HuH-7 (cell line): Measurements from ENCODE around the gene TBC1D9B.
A peak's percentile ranks its signal among the peaks of the same experiment; 100 is the strongest.
"Not testable (repeated sequence)": the region's sequence is repeated elsewhere in the genome, so short reads cannot be mapped to it uniquely, and the experiment has no call there.

Experiments
- DNase-seq: peaks from one replicate; pipeline ENCODE4 v3.0.0; 2011; ENCODE audit warnings: low spot score

TBC1D9B gene

DNA sequence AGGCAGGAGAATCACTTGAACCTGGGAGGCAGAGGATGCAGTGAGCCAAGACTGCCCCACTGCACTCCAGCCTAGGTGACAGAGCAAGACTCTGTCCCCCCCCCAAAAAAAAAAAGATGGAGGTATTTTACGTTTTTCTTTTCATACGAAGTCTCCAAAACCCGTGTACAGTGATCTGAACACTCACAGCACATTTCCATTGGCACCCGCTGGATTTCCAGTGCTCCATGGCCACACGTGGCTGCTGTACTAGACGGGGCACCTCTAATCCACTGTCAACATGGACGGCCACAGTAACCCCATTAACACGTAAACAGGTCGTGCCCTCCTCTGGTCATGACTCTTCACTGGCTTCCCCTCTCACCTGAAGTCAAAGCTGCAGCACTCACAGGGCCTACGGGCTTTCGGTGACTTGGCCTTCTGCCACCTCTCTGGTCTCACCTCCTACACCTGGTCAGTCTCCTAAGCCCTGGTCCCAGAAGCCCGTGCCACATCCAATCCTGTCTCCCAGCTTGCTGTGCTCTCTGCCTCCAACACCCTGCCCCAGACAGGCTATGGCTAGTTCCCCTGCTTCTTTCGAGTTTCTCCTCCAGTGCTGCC, 22.1 kb downstream of the TBC1D9B start:
- DNase-seq = no peak

DNA sequence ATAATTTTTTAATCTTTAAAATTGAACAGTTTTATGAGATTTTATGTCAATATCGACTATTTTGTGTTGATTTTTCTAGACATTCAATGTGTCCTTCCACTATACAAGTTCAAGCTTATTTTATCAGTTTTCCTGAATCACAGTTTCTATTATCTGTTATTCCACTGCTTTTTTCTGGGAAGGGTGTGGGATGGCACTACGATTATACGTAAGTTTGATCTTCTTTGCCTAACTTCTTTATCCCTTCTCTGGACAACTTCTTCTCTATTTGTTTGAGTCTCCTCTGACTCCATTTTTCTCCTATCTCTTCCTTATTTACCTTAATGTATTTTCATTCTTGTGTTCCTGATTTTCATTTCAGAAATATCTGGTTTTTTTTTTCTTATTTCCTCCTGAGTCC, 24.5 kb downstream of the TBC1D9B start:
- DNase-seq = no peak

DNA sequence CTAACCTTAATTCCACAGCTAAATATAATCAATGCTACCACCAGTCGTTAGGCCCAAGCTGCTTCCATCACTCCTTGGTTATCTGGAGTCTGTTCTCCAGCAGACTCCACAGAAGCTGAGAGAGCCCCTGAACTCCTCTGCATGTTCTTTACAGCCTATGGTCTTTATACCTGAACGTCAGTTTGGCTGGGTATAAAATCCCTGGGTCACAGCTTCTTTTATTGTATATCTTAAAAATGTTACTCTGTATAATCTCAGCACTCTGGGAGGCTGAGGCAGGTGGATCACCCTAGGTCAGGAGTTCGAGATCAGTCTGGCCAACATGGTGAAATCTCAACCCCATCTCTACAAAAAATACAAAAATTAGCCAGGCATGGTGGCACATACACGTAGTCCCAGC, 25.4 kb downstream of the TBC1D9B start:
- DNase-seq = no peak

DNA sequence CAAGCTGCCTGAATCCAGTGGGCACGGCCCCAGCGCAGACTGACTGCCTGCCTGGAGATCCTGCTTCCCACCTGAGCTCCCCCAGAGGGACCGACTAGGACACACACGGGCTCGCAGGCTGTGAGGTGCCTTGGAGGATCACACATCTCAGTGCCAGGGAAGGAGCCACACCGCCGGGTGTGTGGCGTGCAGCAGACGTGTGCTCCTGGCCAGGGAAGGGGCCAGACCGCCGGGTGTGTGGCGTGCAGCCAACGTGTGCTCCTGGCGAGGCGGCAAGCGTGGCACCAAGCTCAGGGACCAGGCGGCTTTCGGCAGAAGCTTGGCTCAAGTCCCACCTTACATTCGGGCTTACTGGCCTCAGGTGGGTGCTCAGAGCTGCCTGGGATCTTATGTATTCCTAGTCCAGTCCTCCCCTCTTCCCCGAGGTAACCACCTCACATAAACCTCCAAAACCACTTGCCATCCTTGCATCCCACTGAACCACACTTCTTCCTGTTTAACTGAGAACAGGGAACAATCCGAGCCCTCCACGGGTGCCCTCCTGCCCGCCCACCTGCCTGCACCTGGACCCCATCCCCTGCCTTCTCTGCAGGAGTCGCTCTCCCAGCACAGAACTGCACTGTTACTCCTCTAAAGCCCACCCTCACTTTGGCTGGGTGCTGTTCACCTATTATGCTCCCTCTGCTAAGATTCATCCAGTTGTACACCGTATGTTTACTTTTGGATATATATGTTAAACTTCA, 26.7 kb downstream of the TBC1D9B start:
- no peak for DNase-seq

DNA sequence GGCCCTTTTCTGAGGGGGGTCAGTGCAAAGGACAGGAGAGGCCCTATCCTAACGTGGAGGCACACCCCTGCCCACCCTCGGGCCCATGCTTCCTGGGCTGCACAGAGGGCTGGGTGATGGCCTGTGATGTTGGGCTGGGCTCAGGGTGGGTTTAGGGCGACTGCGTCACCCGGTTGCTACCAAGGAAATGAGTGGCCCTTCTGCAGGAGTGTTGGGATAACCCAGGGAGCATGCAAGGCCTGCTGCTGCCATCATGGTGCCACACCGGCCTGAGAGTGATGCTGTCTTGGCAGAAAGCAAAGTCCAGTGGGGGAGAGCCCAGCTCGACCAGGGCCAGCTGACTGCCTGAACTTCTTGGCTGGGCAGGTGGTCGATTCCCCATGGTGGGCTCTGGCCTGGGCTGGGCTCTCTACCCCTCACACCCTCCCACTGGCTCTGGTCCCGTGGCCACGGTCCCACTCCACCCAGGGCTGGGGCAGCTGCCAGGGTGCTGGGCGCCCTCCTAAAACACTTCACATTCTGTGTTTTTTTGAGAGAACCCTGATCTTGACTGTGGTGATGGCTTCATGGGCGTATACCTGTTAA, 27.5 kb downstream of the TBC1D9B start:
- DNase-seq = no peak

DNA sequence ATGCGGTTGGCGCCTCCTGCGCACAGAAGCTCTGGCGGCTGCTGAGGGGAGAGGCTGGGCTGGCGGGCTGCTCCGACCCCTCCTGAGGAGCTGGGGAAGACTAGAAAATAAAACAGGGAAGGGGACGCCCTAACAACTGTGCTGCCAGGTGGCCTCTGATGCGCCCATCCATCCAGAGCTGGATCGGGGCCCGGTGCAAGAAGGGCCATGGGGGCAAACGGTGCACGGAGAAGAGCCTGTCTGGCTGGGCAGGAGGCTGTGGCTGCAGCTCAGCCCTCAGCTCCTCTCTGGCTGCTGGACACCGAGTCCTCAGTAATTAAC, 28.0 kb downstream of the TBC1D9B start:
- DNase-seq = no peak

DNA sequence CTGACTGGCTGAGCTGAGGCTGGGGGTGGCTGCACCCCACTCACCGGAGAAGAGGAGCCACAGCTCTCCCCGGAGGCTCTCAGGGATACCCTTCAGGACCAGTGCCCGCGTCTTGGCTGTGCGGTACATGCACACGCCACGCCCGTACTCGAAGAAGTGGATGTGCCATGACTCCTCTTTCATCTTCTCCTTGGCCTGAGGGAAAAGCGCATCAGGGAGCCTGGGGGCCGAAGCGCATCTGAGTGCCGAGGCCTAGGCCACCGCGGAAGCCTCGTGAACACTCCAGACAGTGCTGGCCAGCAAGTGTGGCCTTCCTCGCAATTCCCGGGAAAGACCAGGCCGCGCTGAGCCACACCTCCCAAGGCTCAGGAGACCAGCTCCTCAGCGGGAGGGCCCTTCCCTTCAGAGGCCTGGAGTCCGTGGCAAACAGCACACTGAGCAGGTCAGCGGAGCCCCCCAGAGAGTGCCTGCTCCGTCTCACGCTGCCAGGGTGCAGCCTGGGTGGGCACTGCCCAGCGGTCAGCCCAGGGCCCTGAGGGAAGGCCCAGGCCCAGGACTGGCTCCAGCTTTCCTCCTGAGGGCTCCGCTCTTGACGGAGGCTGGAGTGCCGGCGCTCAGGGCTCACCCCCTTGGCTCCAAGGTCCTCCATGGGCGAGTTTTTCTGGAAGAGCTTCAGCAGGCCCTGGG, 28.6 kb downstream of the TBC1D9B start:
- DNase-seq = no peak

DNA sequence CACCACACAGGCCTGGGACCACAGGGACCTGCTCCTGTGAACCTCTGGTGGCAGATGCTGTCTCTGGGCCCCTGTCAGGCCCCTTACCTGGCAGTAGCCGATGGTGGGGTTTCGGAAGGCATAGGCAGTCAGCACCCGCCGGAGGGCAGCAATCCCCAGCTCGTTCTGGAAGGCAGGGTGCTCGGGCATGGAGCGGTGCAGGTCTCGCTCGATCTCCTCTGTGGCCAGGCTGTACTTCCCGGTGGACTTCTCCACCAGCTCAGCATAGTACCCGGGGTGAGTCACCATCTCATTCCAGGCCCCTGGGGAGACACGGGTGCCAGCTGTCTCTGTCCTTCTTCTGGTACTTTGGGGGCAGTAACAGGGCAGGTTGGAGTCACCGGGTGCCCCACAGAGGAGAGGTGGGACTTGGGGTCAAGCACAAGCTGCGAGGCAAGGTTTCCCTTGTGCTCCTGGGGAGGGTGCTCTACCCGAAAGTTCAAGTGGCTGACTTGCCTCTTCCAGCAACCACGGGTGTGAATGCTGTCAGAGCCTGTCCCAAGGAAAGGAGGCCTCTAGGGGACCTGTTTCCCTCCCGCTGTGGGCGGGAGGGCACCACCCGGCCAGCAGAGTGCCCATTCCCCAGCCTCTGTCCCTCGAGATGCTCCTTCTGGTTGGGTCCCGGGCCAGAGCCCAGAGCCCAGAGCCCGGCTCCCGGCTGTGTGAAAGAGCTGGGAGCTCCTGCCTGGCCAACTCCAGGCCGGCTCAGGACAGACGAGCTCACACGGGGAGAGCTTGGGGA, 29.3 kb downstream of the TBC1D9B start:
- no peak for DNase-seq

DNA sequence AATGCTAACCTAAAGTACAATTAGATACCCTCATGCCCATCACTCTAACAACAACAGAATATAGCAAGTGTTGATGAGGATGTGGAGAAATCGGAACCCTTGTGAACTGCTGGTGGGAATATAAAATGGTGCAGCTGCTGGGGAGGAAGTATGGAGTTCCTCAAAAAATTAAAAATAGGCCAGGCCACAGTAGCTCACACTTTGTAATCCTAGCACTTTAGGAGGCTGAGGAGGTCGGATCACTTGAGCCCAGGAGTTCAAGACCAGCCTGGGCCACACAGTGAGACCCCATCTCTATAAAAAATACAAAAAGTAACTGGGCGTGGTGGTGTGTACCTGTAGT, 31.1 kb downstream of the TBC1D9B start:
- DNase-seq = no peak

DNA sequence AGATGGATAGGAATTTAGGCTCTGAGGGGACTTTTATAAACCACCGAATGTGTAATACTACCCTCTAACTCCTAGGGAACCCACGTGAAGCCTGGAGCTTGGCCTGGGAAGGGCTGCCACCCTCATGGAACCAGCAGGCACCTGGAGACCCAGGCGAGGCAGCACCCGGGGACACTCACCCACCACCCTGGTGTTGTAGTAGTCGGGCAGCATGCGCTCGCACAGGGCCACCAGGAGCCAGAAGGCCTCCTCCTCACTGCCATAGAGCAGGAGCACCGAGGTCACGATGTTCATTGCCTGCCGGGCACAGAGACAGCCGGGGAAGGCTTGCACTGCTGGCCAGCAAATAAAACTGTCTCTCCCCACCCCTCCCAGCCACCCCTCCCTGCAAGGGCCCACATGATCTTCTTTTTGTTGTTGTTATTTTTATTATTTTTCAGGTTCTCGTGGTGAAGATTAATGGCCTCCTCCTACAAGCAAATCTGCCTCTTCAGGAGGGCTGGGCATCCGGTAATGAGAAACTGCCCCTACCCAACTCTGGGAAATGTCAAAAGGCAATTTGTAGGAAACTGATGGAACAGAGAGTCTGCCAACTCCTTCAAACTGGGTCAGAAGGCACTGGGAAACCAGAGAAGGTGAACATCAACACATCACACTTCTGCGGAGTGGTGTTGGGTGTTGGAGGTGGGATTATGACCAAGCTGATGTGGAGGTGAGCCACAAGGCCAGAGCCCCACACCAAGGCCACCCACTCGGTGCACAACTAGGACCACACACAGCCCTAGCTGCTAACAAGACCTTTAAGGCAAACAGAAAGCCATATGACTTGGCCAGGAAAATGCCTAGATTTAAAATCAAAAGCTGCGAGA, 31.7 kb downstream of the TBC1D9B start:
- no peak for DNase-seq

DNA sequence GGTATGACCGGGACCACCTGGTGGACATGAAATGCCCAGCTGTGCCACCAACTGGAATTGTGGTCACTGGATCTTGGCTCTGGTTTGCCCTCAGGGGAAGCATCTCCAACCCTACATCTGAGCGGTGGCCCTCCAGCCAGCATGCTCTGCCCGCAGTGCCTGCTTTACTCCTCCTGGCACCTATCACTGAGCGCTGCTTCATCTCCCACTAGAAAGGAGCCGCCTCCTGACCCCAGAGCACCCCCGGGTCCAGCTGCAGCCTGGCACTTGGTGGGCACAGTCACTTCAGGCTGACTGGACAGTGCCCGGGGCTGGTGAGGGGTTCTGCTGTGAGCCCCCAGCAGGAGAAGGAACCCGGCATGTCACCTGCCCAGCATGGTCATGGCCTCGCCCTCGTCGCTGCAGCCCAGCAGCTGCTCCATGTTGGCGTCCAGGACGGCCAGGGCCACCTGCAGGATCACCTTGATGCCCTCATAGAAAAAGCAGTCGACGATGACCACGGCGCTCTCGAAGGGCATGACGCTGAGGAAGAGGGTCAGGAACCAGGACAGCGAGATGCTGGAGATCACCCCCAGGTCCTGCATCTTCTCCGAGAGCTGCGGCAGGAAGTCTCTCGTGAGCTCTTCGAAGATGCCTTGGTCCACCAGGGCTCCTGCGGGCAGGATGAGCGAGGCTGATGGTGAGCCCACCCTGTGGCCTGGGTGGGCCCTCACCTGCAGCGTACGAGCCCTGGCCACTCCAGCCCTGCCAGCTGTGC, 33.0 kb downstream of the TBC1D9B start:
- DNase-seq = no peak

DNA sequence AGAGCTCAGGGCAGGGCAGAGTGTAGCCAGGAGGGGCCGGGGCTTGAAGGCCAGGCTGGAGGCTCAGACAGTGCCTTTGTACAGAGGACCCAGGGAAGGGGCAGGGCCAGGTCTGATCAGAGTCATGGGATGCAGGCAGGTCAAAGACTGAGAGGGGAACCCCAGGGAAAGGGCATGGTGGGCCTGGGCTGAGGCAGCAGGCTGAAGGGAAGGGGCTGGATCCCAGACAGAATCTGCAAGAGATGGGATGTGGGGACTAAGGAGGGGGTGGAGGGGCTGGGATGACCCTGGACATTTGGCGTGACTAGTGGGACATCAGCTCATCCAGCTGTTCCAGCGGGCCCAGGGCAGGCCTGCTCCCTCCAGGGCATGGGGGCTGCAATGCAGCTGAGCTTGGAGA, 33.6 kb downstream of the TBC1D9B start:
- no peak for DNase-seq

DNA sequence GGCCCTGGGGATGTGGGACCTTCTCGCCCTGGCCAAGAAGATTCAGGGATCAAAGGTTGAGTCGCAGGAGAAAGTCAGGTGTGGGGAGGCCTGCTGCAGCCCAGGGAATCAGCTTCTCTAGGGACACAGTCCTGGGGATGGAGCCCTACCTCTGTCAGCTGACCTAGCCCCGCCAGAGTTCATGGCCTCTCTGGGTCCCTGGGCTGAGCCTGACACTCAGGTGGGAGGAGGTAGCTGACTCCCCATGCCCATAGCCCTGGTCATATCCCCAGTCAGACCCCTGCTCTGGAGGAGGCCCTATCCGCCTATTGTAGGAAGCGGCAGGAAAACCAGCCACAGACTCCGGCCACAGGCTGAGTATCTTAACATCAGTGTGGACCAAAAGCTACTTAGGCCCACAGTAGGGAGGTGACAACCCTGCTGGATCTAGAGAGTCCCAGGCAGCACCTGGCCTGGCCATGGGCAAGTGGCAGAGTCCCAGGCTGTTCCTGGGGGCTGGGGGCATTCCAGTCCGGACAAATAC, 34.0 kb downstream of the TBC1D9B start:
- DNase-seq = no peak

DNA sequence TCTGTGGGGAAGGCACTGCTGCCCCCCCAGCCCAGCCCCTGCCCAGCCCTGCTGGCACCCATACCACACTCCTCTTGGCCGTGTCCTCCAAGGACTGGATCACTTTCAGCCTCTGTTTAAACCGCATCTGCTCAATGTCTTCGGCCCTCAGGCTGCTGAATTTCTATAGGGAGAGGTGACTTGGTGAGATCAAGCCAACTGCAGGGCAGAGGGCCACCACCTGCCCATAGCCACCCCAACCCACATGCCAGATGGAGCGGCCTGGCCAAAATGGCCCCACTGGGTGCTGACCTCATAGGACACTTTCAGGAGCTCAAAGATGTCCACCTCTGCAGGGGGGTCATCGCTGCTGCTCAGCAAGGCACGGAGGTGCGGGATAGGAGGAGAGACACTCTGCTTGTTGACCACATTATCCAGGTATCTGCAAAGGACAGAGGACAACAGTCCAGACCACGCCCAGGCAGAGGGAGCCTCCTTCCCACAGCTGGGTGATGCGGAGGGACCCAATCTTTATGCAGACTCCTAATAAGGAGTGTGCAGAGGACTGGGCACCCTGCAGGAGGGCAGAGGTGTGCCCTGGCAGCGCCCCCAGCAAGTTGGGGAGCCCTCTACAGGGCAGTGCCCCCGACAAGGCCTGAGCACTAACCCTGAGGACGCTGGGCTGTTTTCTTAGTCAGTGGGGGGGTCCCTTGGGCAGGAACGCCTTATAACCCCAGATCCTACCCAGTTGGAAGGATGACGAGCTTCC, 34.7 kb downstream of the TBC1D9B start:
- DNase-seq = no peak

DNA sequence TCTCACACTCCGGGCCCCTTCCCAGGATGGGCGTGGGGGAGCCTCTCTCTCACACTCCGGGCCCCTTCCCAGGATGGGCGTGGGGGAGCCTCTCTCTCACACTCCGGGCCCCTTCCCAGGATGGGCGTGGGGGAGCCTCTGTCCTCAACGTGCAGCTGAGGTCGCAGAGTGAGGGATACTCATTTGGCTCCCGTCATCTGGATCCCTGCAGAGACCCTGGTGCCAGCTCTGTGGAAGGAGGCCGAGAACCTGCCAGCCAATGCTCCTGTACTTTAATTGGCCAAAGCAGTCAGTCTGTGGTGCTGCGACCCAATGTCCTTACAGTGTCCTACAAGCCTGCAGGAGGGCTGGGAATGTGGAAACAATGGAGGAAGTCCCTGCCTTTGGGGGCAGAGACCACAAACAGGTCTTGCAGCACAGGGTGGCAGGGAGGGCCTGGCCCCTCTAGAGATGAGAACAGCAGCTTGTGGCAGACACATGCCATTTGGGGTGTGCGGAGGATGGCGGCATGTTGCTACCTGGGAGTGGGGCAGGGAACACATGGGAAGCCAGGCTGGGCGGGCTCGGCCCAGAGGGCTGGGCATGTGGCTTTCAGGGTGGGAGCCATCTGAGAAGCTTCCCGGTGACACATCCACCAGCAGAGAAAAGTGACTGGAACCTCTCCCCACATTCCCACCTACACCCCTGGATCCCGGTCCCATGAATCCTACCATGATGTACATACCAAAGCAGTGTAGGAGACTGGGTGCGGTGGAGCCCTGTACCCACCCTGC, 35.5 kb downstream of the TBC1D9B start:
- DNase-seq = no peak

DNA sequence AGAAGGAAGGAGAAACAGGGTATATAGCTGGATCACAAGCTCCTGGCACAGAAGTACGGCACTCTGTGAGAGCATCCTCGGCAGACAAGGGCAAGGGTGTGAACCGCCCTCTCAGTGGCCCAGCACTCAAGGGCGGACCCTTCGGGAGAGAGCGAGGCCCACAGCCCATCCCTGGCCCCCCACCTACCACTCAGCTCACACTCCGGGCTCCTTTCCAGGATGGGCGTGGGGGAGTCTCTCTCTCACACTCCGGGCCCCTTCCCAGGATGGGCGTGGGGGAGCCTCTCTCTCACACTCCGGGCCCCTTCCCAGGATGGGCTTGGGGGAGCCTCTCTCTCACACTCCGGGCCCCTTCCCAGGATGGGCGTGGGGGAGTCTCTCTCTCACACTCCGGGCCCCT, 36.2 kb downstream of the TBC1D9B start:
- DNase-seq = not testable (repeated sequence)

DNA sequence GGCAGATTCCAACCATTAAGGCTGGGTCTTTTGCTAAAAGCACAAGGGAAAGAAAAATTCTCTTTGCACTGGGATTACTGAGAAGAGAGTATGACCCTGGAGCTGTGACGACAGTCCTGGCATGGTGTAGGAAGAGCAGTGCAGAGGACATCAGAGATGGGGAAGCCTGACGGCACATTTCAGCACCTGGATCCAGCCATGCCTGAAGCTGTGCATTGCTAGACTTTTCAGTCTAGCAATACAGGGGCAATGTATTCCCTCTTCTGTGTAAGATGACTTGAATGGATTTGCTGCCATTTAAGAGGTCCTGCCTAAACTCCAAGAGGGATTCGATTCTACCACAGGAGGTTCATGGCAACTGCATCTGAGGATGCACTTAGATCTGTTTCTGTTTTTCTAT, 36.7 kb downstream of the TBC1D9B start:
- DNase-seq = no peak

DNA sequence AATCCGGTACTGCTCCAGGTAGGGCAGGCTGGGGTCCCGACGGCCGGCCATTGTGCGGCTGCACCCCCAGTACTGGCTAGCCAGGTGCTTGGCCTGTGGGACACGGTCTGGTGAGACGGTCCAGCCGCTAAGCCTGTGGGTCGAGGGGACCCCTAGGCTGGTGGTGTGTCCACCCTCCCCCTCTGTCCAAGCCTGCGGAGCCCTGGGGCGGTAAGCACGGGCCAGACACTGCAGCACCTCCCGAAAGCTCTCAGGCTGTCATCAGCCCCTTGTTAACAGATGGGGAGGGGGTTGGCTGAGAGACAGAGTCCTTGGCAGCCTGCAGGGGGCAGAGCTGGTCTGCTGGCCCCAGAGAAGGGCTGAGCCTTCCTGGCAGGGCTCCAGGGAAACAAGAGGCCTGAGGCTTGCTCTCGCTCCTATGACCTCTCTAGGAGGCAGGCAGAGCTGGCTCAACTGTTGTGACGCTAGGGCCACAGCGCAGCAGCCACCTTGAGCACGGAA, 37.2 kb downstream of the TBC1D9B start:
- peak; percentile 91 for DNase-seq
